HG03064 (cell line): Measurements from ENCODE around the gene RNF31.
A peak's percentile ranks its signal among the peaks of the same experiment; 100 is the strongest.

Experiments used
- ATAC-seq: cut with Tn5 transposase; IDR thresholded peaks from one replicate; pipeline ENCODE4 v1.9.1; 2021; ENCODE audit warnings: low read depth; ENCODE audit not compliant: unreplicated experiment

Gene RNF31

DNA sequence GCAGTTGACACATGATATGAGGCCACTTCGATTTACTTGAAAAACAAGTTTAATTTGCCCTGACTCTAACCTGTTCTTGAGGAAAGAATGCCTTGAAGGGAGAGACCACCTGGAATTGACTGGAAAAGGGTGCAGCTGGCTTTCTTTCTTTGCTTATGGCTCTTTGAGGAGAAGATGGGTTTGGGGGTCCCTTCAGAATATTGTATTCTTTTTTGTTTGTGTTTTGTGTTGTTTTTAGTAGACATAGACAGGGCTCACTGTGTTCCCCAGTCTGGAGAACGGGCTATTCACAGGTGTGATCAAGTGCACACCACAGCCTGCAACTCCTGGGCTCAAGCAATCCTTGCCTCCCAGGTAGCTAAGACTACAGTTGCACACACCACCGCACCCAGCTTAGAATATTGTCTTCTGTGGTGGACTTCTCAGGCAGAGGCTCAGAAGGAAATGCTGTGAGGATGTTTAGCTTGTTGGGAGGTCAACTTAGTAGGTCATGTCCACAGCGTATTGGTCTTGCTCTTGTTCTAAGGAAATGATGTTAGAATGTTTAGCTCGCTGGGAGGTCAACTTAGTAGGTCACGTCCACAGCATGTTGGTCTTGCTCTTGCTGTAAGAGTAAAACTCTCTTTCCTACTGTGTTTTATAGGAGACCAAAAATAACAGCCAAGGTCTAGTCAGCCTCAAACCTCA lies 31.0 kb upstream of the RNF31 start:
- ATAC-seq: no peak

DNA sequence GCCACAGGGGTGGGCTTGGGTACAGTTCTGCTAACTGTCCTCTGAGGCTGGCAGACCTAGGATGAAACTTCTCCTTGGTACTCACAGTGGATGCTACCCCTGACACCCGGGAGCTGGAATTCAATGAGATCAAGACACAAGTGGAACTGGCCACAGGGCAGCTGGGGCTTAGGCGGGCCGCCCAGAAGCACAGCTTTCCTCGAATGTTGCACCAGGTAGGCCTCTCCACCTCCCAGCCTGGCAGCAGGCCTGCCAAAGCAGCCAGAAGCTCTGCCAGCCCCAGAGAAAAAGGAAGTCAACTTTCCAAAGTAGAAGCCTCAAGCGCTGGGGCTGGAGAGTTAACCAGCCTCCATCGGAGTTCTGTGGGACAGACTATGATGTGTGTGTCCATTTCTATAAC lies 30.1 kb upstream of the RNF31 start:
- ATAC-seq: no peak

DNA sequence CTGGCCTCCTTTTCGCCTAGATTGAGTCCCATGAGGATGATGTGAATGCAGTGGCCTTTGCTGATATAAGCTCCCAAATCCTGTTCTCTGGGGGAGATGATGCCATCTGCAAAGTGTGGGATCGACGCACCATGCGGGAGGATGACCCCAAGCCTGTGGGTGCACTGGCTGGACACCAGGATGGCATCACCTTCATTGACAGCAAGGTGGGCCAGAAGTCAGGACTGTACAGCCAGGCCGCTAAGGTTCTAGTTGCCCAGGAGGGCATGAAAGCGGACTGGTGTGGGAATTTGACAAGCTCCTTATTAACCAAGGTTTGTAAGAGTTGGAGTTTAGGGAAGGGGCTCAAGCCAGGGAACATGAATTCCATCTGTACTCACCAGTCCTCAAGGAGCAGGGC lies 27.6 kb upstream of the RNF31 start:
- no peak for ATAC-seq

DNA sequence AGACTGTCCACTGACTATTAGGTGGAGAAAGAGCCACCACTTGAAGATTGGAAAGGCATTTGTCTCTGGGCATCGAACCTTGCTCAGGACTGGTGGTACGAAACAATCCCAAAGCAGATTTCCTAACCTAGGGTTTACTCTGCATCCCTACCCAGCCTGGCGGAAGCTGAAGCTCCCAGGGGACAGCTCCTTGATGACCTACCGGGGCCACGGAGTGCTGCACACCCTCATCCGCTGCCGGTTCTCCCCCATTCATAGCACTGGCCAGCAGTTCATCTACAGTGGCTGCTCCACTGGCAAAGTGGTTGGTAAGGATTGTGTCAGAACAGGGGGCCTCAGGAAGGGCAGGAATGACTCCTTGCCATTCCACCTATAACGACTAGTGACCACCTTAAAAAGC lies 26.1 kb upstream of the RNF31 start:
- ATAC-seq: no peak

DNA sequence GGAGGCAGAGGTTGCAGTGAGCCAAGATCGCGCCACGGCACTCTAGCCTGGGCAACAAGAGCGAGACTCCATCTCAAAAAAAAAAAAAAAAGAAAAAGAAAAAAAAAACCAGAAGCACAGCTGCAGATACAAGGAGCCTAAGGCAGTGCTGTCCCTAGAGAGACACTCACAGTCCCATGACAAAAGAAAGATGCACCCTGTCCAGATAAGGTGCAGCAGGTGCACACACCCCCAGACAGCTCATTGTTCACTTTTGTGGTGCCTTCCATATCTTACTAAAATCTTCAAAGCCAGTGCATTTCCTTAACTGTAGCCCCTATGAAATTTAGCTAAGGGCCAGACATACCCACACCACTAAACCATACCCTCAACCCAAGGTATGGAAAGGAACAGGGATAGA lies 24.9 kb upstream of the RNF31 start:
- no peak for ATAC-seq

DNA sequence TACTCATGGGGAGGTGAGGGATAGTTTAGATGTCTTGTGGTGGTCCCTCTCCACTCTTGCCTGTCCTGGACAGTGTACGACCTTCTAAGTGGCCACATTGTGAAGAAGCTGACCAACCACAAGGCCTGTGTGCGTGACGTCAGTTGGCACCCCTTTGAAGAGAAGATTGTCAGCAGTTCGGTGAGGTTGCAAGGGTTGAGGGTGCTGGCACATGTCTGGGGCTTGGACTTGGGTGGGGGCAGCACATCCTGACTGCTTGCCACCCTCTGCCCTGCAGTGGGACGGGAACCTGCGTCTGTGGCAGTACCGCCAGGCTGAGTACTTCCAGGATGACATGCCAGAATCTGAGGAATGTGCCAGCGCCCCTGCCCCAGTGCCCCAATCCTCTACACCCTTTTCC lies 24.4 kb upstream of the RNF31 start:
- ATAC-seq: no peak

DNA sequence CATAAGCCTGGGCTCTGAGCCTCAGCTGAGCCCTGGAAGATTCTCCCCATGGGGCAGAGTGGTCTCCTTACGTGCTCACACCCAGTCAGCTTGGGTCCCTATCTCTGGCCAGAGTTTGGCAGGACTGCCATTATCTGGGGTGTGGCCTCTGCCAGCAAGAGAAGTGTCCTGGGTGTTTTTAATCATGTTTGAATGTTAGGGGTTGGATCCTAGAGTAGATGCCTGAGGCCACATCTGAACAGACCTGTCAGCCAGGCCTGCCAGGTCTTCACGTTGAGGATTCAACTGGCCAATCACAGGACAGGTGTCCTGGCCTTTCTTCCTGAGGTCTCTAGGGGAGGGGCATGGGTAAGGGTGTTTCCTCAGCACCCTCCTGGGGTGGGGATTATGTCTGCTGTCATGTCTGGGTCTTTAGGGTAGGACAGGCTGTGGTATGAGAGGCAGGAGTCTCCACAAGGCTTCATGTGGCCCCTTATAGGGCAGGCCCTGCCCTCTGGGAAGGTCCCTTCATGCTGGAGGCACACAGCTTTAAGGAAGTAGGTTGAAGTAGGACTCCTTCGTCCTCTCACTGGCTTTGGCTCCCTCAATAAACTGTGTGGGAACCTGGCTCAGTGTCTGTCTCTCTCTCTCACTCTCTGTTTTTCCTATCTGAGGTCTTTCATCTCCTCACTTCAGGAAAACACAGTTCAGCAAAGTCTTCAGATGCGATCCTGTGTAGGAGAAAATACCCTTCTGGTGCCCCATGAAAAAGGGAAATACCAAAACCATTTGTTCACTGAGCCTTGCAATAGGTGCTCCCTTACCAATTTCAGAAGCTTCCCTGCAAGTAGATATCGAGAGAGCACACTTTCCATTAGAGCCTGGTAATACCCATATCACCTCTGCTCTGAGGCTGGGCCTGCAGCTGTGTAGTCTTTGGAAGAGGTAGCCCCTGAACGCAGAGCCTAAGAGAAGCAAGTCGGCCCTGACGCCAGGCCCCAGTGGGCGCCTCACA lies 23.6 kb upstream of the RNF31 start:
- no peak for ATAC-seq

DNA sequence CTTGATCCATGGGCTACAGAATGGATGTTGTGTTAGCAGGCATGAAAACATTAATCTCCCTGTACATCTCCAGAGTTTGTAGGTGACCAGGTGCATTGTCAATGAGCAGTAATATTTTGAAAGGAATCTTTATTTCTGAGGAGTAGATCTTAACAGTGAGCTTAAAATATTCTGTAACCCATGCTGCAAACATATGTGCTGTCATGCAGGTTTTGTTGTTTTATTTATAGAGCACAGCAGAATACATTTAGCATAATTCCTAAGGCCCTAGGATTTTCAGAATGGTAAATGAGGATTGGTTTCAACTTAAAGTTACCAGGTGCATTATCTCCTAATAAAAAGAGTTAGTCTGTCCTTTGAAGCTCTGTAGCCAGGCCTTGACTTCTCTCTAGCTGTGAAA lies 20.4 kb upstream of the RNF31 start:
- ATAC-seq: no peak

DNA sequence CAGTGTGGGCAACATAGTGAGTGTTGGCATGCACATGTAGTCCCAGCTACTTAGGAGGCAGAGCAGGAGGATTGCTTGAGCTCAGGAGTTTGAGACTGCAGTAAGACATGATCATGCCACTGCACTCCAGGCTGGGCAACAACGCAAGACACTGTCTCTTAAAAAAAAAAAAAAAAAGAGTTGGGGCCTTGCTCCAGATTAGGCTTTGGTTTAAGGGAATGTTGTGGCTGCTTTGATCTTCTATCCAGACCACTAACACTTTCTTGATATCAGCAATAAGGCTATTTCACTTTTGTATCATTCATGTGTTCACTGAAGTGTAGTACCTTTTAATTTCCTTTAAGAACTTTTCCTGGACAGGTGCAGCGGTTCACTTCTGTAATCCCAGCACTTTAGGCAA lies 19.6 kb upstream of the RNF31 start:
- no peak for ATAC-seq

DNA sequence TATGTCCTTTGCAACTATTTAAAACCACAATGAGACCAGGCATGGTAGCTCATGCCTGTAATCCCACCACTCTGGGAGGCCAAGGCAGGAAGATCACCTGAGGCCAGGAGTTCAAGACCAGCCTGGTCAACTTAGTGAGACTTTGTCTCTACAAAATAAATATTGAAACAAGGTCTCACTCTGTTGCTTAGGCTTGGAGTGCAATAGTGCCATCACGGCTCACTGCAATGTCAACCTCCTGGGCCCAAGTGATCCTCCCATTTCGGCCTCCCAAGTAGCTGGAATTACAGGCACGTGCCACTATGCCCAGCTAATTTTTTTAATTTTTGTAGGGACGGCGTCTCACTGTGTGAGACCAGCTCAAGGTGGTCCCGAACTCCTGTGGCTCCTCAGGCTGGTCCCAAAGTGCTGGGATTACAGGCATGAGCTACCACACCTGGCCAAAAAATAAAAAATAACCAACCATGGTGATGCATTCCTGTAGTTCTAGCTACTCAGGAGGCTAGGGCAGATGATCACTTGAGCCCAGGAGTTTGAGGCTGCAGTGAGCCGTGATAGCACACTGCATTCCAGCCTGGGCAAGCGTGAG lies 17.8 kb upstream of the RNF31 start:
- no peak for ATAC-seq

DNA sequence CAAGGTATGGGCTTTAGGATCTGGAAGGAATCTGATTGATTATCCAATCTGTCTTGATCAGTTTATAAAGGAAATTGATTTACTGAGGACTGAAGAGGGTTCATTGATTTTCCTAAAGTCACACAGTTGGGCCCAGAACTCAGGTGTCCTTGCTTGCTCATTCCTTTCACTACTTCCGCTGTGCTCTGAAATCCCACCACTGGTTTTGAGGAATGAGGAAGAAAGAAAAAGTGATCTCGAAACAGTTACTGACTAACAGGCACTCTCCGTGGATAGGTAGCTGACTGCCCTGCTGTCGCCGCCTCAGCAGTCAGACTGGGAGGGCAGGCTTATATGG lies 16.9 kb upstream of the RNF31 start, which contains the start of gene FITM1:
Gene FITM1, plus strand, starts transcription at position 280 of the 337 bp plus-strand sequence. CDS start 905 bp downstream, outside the sequence.
- no peak for ATAC-seq

DNA sequence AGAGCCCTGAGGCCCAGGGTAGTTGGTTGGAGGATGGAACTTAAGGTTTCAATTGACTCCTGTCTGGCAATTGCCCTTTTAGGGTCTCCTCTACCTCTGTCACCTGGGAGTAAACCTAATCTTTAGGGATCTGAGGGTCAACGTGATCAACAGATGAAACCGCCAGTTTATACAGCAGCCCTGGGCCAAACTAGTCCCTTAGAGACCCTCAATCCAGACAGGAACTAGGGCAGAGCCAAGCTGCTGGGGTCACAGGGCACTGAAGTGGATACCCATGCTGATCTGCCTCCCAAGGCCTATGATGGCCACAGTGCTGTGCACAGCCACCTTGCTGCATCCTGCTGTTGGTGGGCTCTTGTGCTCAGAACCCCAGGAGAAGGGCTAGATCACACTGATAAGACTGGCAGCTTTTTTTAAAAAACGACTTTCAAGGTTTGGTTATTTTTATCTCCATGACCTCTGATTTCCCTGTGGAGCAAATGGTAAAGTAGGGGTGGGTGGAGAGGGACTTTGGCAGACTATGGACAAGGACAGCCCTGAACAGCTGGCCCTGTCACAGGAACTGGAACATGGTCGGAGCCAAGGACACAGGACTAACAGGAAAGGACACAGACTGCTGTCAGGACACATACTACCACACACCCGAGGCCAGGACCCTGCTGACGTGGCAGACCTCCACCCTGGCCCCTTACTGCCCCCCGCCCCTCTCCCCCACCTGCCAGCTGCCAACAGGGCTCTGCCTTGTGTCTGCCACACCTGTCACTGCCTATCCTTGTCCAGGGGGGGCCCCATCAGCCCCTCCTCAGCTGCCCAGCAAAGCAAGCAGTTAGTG lies 16.4 kb upstream of the RNF31 start:
- ATAC-seq: no peak

DNA sequence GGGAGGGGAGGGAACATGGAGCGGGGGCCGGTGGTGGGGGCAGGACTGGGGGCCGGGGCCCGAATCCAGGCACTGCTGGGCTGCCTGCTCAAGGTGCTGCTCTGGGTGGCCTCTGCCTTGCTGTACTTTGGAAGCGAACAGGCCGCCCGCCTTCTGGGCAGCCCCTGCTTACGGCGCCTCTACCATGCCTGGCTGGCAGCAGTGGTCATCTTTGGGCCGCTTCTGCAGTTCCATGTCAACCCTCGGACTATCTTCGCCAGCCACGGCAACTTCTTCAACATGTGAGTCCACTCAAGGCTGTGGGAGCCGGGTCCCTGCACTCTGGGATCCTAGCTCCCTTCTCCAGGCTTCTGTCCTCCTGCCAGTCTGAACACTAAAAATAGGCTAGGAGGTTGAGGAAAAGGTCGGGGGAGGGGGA lies 15.7 kb upstream of the RNF31 start:
- no peak for ATAC-seq

DNA sequence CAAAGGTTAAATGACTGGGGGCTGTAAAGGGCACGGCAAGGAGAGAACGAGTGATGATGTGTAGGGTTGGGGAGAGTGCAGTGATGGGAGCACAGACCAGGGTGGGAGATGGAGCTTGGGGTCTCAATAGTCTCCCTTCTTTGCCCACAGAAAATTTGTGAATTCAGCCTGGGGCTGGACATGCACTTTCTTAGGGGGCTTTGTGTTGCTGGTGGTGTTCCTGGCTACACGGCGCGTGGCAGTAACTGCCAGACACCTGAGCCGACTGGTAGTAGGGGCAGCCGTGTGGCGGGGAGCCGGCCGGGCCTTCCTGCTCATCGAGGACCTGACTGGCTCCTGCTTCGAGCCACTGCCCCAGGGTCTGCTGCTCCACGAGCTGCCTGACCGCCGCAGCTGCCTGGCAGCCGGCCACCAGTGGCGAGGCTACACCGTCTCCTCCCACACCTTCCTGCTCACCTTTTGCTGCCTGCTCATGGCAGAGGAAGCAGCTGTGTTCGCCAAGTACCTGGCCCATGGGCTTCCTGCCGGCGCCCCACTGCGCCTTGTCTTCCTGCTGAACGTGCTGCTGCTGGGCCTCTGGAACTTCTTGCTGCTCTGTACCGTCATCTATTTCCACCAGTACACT lies 15.1 kb upstream of the RNF31 start:
- no peak for ATAC-seq

DNA sequence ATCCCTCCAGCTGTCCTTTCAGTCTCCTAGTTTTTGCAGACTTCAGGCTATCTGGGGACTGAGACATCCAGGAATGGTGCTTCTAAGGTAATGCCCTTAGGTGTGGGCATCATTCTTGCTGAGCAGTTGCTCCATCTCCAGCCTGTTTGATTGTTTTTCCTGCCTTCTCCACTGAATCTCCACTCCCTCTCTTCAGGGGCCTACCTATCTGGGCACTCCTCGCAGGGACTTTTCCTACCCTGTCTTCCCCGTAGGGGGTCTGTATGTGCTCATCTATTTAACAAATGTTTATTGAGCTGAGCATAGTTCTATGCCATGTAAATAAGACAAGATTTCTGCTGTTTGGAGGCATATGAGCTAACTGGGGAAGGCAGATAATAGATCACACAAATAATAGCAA lies 14.3 kb upstream of the RNF31 start:
- no peak for ATAC-seq

DNA sequence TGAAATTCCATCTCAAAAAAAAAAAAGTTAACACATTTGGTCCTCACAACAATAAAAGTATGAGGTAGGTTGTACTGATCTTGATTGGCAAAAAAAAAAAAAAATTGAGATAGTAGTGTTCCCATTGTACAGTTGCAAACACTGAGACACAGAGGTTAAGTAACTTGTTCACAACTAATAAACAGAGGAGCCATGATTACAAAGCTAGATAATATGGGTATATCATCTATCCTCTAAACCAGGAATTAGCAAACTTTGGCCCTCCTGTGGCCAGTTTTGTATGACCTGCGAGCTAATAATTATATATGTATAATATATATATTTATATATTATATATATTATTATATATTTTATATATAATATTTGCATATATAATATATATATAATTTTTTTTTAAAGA lies 13.6 kb upstream of the RNF31 start:
- no peak for ATAC-seq

DNA sequence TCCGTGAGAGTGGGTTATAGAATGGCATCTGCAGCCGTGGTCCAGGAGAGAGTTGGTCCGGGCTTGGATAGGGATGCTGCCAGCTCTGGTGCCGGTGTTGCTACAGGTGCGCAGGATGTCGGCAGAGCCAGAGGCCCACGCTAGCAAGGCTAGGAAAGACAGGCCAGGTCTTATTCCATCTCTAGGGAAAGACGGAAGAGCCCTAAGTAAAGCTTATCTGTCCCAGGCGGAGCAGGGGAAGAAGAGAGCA lies 11.8 kb upstream of the RNF31 start:
- no peak for ATAC-seq

DNA sequence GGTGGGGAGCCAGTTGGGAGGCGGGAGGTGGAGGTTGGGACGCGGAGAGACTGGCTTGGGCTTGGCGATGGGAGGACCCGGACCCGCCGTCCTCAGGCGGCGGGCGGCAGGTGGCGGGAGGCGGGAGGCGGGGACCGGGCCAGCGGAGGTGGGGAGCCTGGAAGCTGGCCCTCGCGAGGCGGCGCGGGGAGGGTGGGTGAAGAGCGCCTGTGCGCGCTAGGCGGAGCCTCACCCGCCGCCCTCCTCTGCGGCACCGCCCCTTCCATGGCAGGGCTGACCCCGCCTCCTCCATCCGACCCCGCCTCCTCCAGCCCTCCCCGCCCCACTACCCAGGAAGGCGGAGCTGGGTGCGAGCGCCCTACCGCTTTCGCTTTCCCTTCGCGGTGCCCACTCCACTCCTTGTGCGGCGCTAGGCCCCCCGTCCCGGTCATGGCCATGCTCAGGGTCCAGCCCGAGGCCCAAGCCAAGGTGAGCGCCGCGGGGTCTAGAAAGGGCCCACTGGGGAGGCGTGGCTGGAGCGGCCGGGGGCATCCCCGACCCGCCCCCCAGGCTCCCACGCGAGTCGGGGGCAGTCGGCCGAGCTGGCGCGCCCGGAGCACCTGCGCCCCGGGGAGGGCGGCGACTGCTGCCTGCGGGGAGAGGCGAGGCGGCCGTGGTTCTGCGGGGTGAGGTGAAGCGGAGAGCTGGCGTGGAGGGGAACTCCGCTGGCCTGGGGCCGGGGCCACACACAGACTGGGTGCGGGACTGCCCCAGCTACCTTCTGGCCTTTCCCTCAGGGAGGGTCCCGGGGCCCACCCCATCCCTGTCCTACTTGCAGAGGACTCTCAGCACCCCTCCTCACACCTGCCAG lies 11.2 kb upstream of the RNF31 start, which contains the start of gene PSME1:
Gene PSME1, plus strand, starts transcription at position 361 of the 850 bp plus-strand sequence. Its CDS starts 69 bp downstream, at position 430.
- ATAC-seq: peak; percentile 79
